NCI-H526 treated with DMSO at 0.1 percent for 48 hours (cell line): Measurements from ENCODE around the gene SMARCD1.

Source experiments
- DNase-seq: peaks from one replicate; lab custom pipeline; 2025; lab: John Stamatoyannopoulos, UW

The SMARCD1 gene

GRCh38 chr12:50104417-50105366 is 19.6 kb downstream of the SMARCD1 start:
- no peak for DNase-seq

DNA sequence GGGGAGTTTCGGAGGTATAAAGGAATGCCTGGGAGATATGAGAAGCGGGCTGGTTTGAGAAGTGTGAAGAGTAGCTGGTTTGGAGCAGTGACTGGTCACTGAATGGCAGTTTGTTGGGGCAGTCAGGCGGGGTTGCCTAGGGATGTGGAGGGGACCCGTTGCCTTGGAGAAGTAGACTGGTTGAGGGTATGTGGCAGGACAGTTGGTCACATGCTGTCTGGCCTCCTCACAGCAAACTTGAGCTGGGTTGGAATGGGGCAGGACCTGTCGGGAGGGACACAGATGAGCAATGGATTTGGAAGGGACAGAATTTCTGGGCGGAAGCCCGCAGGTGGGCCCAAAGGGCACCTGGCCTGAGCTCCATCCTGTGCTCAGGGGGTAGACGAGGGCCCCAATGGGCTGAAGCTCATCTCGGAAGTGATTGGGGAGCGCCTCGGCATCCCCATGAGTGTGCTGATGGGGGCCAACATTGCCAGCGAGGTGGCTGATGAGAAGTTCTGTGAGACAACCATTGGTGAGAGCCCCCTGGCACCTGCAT is 20.8 kb downstream of the SMARCD1 start:
- DNase-seq = no peak

DNA sequence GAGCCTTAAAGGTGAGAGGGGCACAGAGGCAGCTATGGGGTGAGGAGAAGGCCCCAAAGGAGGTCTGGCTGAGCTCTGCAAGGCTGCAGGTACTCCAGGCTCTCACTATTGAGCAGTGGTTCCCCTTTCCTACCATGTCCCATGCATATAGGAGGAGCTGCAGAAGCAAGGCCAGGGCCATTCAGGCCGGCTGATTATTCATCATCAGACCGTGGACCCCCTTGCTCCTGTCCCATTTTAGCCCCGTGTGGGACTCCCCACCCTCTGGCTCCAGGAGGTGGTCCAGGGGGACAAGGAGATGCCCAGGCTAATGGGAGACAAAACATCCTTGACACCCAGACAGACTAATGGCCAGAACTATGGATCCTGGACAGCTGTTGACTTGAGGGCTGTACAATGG is 21.8 kb downstream of the SMARCD1 start:
- DNase-seq = no peak

DNA sequence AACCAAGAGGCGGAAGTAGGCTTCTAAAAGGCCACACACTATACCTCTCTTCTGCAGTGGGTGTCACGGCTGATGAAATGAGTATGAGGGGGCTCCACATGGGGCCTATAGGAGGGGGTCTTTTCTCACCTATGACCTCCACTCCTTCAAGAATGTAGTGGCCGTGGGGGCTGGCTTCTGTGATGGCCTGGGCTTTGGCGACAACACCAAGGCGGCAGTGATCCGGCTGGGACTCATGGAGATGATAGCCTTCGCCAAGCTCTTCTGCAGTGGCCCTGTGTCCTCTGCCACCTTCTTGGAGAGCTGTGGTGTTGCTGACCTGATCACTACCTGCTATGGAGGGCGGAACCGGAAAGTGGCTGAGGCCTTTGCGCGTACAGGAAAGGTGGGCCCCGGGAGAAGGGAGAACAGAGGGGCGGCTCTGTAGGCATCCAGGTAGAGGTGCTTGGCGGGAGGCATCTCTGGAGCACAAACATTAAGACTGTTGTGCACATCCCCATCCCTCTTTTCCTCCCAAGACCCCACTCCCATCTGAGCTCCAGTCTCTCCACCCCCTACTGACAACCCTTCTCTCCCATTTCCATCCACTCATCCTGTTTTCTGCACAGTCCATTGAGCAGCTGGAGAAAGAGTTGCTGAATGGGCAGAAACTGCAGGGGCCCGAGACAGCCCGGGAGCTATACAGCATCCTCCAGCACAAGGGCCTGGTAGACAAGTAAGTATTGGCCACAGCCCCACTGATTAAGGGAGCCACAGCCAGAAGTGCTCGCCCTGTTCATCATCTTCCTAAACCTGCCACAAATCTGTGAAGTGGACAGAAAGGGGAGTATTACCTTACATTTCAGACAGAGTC is 22.5 kb downstream of the SMARCD1 start:
- DNase-seq = no peak

GRCh38 chr12:50109319-50109718 is 24.2 kb downstream of the SMARCD1 start:
- no peak for DNase-seq

DNA sequence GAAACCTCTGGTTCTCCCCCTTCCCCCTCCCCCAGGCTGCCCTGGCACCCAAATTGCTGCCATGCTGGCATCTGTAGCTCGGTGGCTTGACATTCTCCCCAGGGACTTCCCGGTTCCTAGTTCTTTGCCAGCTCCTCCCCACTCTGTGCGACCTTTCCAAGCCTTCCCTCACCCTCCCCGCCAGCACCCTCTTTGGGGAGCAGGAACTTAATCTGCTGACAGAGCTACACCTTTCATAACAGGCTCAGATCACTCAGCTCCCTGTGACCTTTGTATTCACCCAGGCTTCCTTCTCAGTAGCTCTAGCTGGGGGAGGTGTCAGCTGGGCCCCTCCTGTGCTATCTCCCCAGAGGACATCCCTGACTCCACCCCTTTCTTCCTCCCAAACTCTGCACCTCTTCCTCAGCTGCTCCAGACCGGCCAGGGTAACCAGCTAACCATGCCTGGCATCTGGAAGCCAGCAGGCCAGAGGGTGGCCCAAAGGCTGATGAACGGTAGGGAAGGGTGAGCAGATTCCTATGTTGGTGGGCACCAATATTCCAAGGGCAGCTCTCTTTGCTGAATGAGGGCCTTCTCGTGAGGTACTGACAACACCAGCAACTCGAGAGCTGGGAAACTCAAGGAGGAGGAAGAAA is 25.1 kb downstream of the SMARCD1 start:
- peak; percentile 28 for DNase-seq

GRCh38 chr12:50110762-50111351 is 25.7 kb downstream of the SMARCD1 start:
- peak; percentile 76 for DNase-seq

GRCh38 chr12:50111395-50111692 is 26.2 kb downstream of the SMARCD1 start:
- DNase-seq = no peak

- peak; percentile 98 for DNase-seq
Observed at GRCh38 chr12:50111693-50112455, 26.7 kb downstream of the SMARCD1 start, which contains the start of gene COX14. Gene COX14 (plus strand): TSS chr12:50112236. CDS start chr12:50120044, 7,808 bp downstream.

DNA sequence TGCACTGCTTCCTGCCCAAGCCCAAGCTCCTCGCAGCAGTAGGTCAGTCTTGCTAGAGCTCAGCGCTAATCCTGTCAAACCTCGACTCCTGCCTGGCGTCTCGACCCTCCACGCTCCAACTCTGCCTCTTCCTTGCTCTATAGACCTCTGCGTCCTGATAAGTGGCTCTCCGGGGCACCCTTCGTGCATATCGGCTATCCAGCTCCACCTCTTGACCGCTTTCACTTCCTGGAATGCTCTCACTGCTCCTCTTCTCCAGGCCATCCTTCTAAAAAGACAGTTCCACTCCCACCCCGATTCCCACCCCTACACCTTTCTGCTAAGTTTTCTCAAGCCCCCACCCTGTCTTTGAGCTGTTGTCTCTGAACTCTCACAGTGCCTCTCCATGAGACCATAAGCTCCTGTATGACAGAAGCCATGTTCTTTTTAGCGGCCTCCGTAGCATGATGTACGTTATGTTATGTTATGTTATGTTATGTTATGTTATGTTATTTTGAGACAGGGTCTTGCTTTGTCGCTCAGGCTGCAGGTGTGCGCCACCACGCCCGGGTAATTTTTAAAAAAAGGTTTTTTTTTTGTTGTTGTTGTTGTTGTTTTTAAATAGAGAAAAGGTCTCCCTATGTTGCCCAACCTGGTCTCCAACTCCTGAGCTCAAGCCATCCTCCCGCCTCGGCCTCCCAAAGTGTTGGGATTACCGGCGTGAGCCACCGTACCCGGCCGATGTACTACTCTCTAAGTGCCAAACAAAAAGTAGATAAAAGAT is 27.5 kb downstream of the SMARCD1 start:
- DNase-seq = no peak

DNA sequence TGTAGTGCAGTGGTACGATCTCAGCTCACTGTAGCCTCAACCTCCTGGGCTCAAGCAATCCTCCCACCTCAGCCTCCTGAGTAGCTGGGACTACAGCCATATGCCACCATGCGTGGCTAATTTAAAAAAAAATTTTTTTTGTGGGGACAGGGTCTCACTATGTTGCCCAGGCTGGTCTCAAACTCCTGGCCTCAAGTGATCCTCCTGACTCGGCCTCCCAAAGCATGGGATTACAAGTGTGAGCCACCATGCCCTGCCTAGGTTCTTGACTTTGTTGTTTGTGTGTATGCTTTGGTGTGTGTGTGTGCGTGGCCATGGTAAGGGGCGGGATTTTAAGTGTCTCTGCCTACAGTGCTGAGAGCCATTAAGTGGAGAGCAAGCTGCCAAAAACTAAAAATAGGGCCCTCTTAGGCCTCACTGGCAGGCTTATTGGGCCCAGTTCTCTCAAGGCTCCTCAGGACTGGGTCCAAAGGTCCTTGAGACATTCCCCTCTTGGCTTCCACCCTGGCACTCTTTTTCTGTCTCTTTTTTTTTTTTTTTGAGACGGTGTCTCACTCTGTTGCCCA is 32.0 kb downstream of the SMARCD1 start:
- no peak for DNase-seq

DNA sequence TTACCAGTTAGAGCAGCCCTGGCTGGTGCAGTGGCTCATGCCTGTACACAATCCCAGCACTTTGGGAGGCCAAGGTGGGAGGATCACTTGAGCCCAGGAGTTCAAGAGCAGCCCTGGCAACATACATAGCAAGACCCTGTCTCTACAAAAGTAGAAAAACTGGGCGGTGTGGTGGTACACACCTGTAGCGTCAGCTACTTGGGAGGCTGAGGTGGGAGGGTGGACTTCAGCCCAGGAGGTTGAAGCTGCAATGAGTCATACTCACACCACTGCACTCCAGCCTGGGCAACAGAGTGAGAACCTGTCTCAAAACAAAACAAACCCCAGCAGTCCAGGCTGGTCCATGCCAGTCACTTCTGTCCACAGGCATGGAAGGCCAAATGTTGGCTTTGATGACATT is 34.2 kb downstream of the SMARCD1 start:
- no peak for DNase-seq

DNA sequence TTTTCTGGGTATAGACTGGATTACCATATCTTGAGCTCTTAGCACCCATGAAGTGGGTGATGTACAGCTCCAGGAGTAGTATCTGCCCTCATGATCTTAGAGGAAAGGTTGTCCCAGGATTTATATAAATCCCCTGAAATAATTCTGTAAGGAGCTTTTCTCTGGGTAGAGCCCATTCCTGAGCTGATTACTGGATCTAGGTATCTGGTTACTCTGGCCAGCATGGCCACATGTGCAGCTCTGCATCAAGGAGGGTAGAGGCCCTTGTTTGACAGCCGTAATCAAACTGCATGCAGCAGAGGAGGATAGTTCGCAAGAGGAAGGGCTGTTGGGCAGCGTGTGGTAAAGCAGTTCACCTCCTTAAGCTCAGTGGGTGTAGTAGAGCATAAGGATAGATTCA is 35.4 kb downstream of the SMARCD1 start:
- DNase-seq = no peak

DNA sequence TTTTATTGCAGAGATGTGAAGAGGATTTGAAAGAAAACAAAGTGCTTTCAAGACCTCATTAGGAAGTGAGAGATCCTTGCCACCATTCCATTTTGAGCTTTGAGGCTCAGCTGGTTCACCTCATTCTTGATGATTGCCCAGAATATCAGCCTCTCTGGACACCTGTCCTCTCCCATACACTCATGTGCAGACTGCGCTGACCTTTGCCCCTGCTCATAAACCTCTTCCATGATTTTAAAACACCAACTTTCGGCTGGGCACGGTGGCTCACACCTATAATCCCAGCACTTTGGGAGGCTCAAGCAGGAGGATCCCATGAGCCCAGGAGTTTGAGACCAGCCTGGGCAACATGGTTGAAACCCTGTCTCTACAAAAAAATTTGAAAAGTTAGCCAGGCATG is 35.8 kb downstream of the SMARCD1 start:
- no peak for DNase-seq

DNA sequence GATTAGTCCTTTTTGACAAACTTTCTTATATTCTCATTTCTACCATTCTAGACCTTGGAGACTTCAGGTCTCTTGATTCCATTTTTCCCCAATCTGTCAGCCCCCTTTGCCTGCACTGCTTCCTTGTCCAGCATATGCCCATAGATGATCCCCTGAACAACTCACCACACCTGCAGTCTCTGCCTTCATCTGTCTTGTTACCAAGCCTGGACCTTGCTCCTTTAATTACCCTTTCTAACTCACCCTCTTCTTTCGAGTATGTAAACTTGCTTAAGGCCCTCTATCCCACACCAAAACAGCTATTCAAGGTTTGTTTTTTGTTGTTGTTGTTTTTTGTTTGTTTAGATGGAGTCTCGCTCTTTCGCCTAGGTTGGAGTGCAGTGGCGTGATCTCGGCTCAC is 36.5 kb downstream of the SMARCD1 start:
- no peak for DNase-seq

DNA sequence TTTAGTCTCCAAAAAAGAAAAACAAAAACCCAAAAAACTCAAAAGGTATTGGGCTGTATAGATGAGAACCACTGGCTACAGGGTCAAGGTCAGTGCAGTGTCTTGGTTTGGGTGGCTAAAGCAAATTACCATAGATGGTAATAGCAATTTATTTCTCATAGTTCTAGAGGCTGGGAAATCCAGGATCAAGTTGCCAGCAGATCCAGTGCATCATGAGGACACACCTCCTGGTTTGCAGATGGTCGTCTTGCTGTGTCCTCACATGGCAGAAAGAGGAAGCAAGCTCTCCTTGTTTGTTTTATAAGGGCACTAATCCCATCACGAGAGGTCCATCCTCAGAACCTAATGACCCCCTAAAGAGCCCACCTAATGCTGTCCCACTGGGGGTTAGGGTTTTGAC is 38.1 kb downstream of the SMARCD1 start:
- DNase-seq = no peak

DNA sequence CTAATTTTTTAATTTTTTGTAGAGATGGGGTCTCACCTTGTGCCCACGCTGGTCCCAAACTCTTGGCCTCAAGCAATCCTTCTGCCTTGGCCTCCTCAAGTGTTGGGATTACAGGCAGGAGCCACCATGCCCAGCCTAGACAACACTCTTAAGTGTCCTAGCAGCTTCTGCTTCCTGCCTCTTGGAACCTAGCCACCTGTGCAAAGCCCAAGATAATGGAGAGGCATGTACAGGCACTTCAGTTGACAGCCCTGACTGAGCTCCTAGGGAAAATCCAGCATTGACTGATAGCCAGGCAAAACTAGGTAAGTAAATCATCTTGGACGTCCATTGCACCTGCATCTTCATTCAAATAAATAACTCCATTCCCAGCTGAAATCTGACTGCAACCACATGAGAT is 42.4 kb downstream of the SMARCD1 start:
- DNase-seq = no peak

DNA sequence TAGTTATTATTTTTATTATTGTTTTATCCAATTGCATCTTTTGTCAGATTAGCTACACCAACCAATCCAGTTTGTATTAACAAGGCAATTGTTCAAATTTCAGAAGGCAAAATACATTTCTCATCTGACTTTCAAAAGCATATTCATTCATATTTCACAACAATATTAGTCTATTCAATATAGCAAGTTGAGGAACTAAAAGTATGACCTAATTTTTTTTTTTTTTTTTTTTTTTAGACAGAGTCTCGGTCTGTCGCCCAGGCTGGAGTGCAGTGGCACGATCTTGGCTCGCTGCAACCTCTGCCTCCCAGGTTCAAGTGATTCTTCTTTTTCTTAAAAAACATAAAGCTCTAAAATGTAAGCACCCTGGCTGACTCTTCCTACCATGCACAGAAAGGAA is 44.1 kb downstream of the SMARCD1 start:
- DNase-seq = no peak

GRCh38 chr12:50132505-50133135 is 47.5 kb downstream of the SMARCD1 start:
- DNase-seq = peak; percentile 4

- no peak for DNase-seq
Observed at GRCh38 chr12:50142993-50143392, 57.9 kb downstream of the SMARCD1 start.
